Thyroid gland (tissue), 4 donors: ENCODE data around the gene PANX3.

Source experiments
- CTCF ChIP-seq, 6 experiments: fragments of 200-600 bp in 3 of 6; fragments of 450-650 bp in 3 of 6; sonication (generic) in 3 of 6; IDR thresholded peaks; one replicate each; pipeline ENCODE4 v1.5.1; 2016 to 2019; ENCODE audit warnings: antibody characterized with exemption in 6 of 6, mild to moderate bottlenecking in 2 of 6, inconsistent platforms in 1 of 6, moderate library complexity in 1 of 6
- POLR2A ChIP-seq, 2 donors: fragments of 450-650 bp; IDR thresholded peaks; one replicate each; pipeline ENCODE4 v1.6.1; 2017; ENCODE audit warnings: antibody characterized with exemption in 2 of 2, mild to moderate bottlenecking in 2 of 2, moderate library complexity in 1 of 2

GRCh38 chr11:124582565-124582964 is 28.7 kb upstream of the PANX3 start:
- TF ChIP-seq CTCF (IDR thresholded peaks at IDR 0.05) (no peak), POLR2A (IDR thresholded peaks at IDR 0.05) (no peak)
